Sigmoid colon (tissue), 7 donors: ENCODE measurements around the gene CACNA1E. TPM values are rescaled to one million over a fixed set of nuclear protein-coding genes. Genes with fewer than 3 reads are reported as not detected.

Experiments used
- DNase-seq: peaks from one replicate; pipeline ENCODE4 v3.0.0-alpha.2; 2019
- H3K27ac ChIP-seq, 4 donors: fragments of 200-600 bp; sonication (generic); one replicate each; pipeline ENCODE4 v1.5.1; 2016 to 2019; ENCODE audit warnings: mild to moderate bottlenecking in 1 of 4
- H3K27me3 ChIP-seq, 3 donors: fragments of 200-600 bp; sonication (generic); one replicate each; pipeline ENCODE4 v1.5.1; 2019; ENCODE audit warnings: mild to moderate bottlenecking in 1 of 3
- H3K36me3 ChIP-seq, 4 donors: fragments of 200-600 bp; sonication (generic); one replicate each; pipeline ENCODE4 v1.5.1; 2016 to 2019
- H3K4me1 ChIP-seq, 4 donors: fragments of 200-600 bp; sonication (generic); one replicate each; pipeline ENCODE4 v1.5.1; 2017 to 2019
- H3K4me3 ChIP-seq, 4 donors: fragments of 200-600 bp; sonication (generic); one replicate each; pipeline ENCODE4 v1.5.1; 2017 to 2019; ENCODE audit warnings: mild to moderate bottlenecking in 2 of 4, moderate library complexity in 1 of 4
- H3K9me3 ChIP-seq, 4 donors: fragments of 200-600 bp in 3 of 4; sonication (generic) in 3 of 4; one replicate each; pipeline versions ENCODE4 v1.5.1 to v1.6.1; 2013 to 2019
- EP300 ChIP-seq, 4 donors: sonication (generic); formaldehyde crosslinking; IDR thresholded peaks; one replicate each; pipeline ENCODE4 v1.6.1; 2017; ENCODE audit warnings: antibody characterized with exemption in 4 of 4
- POLR2A ChIP-seq, 2 donors: fragments of 450-650 bp; IDR thresholded peaks; one replicate each; pipeline ENCODE4 v1.6.1; 2016; ENCODE audit warnings: antibody characterized with exemption in 2 of 2, mild to moderate bottlenecking in 2 of 2, moderate library complexity in 2 of 2
- POLR2AphosphoS5 ChIP-seq, 4 donors: sonication (generic); formaldehyde crosslinking; IDR thresholded peaks; one replicate each; pipeline ENCODE4 v1.6.1; 2017; ENCODE audit warnings: antibody characterized with exemption in 4 of 4
- WGBS, 2 donors: extraction: QIAGEN DNeasy Blood & Tissue Kit; methylation state at CpG; one replicate each; pipeline ENCODE4 v1.1.7; 2013; 5-methylcytosine and 5-hydroxymethylcytosine counted together
- intact Hi-C: fragments of 100-400 bp; cut with DNase I; formaldehyde crosslinking; loops from one replicate; pipeline ENCODE4 v1.15.1; 2023
- polyA plus RNA-seq, 3 donors: library from polyadenylated mRNA; stranded (reverse); fragments of 200-250 nt; gene quantifications; one replicate each; pipeline ENCODE4 v1.2.3, GENCODE V29; 2013
- total RNA-seq, 4 donors: library from RNA; depleted of rRNA; stranded (reverse); fragments of >200 nt; gene quantifications; one replicate each; pipeline ENCODE4 v1.1.0, GENCODE V29; 2016
- TF ChIP-seq, protein P1 (sequence below), 4 experiments: fragments of 450-650 bp in 3 of 4; fragments of 200-600 bp in 1 of 4; IDR thresholded peaks; one replicate each; pipeline ENCODE4 v1.5.1; 2016 to 2019; ENCODE audit warnings: antibody characterized with exemption in 4 of 4, mild to moderate bottlenecking in 3 of 4, moderate library complexity in 2 of 4
- donor health status: healthy with polysubstance abuse.
- donor health status: Bipolar disorder and iron deficiency.
- donor health status: healthy.

The CACNA1E gene
- total and polyA plus RNA-seq, 7 donors, result 0.16 to 1.1 (median 0.36) TPM; not detected in 2

DNA sequence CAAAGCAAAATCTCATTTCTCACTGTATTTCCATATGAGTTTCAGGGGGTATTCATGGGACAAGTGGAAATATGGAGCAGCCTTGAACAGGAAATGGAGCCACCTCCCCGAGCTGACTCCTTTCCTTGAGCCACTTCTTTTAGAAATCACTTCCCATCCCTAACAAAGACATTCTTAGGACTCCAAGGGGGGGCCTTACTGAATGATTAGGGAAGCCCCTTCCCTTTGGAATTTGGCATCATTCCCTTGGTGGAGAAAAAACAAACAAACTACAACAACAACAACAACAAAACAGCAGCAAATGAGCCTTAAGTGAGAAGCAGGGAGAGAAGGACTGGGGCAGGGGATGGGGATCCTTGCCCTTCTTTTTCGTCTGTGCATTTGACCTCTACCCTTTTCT lies 299.9 kb downstream of the CACNA1E start:
- Histone ChIP-seq H3K27me3 (no peaks in the 10 kb centered on the region), H3K4me3 (no peak overlapping the region), H3K9me3 (no peaks in the 10 kb centered on the region), H3K4me1 (no peaks in the 10 kb centered on the region), H3K36me3 (no peaks in the 10 kb centered on the region), H3K27ac (no peak overlapping the region)
- DNase-seq, result no peak
- 32 to 37% methylated on average over 2 of the region's 2 CpGs for WGBS, 2 donors
- TF ChIP-seq EP300 (IDR thresholded peaks at IDR 0.05), result no peak
- no peak for TF ChIP-seq POLR2A (IDR thresholded peaks at IDR 0.05)
- TF ChIP-seq POLR2AphosphoS5 (IDR thresholded peaks at IDR 0.05), result no peak
- TF ChIP-seq, protein P1, sequence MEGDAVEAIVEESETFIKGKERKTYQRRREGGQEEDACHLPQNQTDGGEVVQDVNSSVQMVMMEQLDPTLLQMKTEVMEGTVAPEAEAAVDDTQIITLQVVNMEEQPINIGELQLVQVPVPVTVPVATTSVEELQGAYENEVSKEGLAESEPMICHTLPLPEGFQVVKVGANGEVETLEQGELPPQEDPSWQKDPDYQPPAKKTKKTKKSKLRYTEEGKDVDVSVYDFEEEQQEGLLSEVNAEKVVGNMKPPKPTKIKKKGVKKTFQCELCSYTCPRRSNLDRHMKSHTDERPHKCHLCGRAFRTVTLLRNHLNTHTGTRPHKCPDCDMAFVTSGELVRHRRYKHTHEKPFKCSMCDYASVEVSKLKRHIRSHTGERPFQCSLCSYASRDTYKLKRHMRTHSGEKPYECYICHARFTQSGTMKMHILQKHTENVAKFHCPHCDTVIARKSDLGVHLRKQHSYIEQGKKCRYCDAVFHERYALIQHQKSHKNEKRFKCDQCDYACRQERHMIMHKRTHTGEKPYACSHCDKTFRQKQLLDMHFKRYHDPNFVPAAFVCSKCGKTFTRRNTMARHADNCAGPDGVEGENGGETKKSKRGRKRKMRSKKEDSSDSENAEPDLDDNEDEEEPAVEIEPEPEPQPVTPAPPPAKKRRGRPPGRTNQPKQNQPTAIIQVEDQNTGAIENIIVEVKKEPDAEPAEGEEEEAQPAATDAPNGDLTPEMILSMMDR (IDR thresholded peaks at IDR 0.05), result no peak
- intact Hi-C loops, result no loop called here

DNA sequence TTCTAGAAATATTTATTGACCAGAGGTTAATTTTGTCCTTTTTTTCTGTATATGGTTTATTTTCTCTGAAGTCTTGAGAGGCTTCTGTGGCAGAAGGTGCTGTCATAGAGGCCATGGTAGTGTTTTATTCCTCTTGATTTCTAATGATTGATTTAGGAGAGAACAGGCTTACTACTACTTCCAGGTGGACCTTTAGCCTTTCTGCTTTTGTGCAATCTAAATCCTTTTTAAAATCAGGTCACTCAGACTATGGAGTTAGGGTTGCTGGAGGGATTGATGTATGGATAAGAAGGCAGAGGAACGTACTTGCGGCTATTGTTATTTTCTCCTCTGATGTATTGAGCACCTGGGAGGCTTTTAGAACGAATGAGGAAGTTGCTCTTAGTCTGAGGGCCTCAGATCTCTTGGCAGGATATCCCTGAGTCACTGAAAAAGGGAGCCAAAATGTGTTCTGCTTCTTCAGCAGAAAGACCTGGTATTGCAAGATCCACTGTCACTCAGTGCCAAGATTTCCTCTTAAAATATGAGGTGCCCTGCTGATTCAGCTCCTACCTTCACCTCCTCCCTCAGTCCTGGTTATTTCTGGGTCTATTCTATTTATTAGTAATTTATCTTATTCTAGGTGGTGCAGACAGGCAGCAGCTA lies 300.8 kb downstream of the CACNA1E start:
- intact Hi-C loops, result no loop called here
- Histone ChIP-seq H3K4me3 (no peak overlapping the region), H3K4me1 (no peaks in the 10 kb centered on the region), H3K27me3 (no peaks in the 10 kb centered on the region), H3K9me3 (no peaks in the 10 kb centered on the region), H3K27ac (no peak overlapping the region), H3K36me3 (no peaks in the 10 kb centered on the region)
- DNase-seq, result no peak
- WGBS, 2 donors, result 31 to 56% methylated on average over 3 of the region's 3 CpGs
- TF ChIP-seq POLR2AphosphoS5 (IDR thresholded peaks at IDR 0.05), result no peak
- no peak for TF ChIP-seq POLR2A (IDR thresholded peaks at IDR 0.05)
- TF ChIP-seq, protein P1 (IDR thresholded peaks at IDR 0.05), result no peak
- TF ChIP-seq EP300 (IDR thresholded peaks at IDR 0.05), result no peak

DNA sequence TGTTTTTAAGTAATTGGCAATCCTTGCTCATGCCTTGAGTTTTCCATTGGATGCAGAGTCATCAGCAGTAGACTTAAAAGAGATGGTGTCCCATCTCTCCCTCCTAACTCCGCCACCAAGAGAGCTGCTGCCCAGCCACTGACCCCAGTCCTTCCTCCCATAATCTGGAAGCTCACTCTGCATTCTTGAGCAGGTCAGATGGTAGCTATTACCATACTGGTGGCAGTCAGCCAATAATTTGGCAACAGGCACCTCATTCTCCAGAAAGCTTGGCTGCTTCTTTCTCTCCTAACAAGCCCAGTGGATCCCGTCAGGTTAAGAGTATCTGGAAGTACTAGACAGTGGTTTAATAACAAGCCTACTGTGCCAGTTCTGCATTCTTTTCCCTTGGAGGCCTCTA lies 306.1 kb downstream of the CACNA1E start:
- Histone ChIP-seq H3K4me1 (no peaks in the 10 kb centered on the region), H3K9me3 (no peaks in the 10 kb centered on the region), H3K4me3 (no peak overlapping the region), H3K36me3 (no peaks in the 10 kb centered on the region), H3K27ac (no peak overlapping the region), H3K27me3 (no peaks in the 10 kb centered on the region)
- DNase-seq, result no peak
- intact Hi-C loops, result no loop called here
- TF ChIP-seq POLR2A (IDR thresholded peaks at IDR 0.05), result no peak
- TF ChIP-seq, protein P1 (IDR thresholded peaks at IDR 0.05), result no peak
- 83 to 84% methylated on average over 2 of the region's 2 CpGs for WGBS, 2 donors

- no peak for DNase-seq
- H3K4me1 ChIP-seq, result no peaks in the 10 kb centered on the region
- H3K9me3 ChIP-seq, result no peaks in the 10 kb centered on the region
- no peaks in the 10 kb centered on the region for H3K27me3 ChIP-seq
- H3K4me3 ChIP-seq, result no peak overlapping the region
- intact Hi-C loops, result no loop called here
- TF ChIP-seq POLR2A (IDR thresholded peaks at IDR 0.05), result no peak
- no peak for TF ChIP-seq EP300 (IDR thresholded peaks at IDR 0.05)
- TF ChIP-seq, protein P1 (IDR thresholded peaks at IDR 0.05), result no peak
- no peak for TF ChIP-seq POLR2AphosphoS5 (IDR thresholded peaks at IDR 0.05)
- no peaks in the 10 kb centered on the region for H3K36me3 ChIP-seq
- no peak overlapping the region for H3K27ac ChIP-seq
- 75 to 83% methylated on average over 6 of the region's 6 CpGs for WGBS, 2 donors
Measured at GRCh38 chr1:181791721-181792120, 308.4 kb downstream of the CACNA1E start.

DNA sequence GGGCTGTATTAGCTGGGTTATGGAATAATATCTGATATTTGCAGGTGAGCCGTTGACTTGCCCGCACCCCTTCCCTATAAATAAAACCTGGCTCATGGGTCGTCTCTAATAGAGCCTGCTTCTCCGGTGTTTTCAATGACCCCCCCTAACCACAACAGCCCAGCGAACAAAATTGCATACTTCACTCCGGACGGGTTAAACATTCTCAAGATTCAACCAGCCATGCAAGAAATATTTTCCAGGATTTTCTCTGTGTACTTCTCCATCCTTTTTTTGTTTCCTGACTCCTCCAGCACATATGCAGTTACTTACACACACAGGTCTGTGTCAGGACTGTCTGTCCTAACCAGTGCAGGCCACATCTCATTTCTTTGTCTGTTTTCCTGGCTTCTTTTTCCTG lies 310.5 kb downstream of the CACNA1E start:
- TF ChIP-seq POLR2AphosphoS5 (IDR thresholded peaks at IDR 0.05) (no peak), EP300 (IDR thresholded peaks at IDR 0.05) (no peak), POLR2A (IDR thresholded peaks at IDR 0.05) (no peak)
- TF ChIP-seq, protein P1 (IDR thresholded peaks at IDR 0.05), result no peak
- Histone ChIP-seq H3K4me3 (no peak overlapping the region), H3K4me1 (no peaks in the 10 kb centered on the region), H3K27me3 (no peaks in the 10 kb centered on the region), H3K9me3 (no peaks in the 10 kb centered on the region), H3K27ac (no peak overlapping the region), H3K36me3 (no peaks in the 10 kb centered on the region)
- whole genome bisulfite sequencing, 2 donors, result 71 to 79% methylated on average over 7 of the region's 7 CpGs
- no peak for DNase-seq
- intact Hi-C loops, result no loop called here
